ENCODE results near the gene FNDC3B. TPM values are rescaled to one million over a fixed set of nuclear protein-coding genes. Genes with fewer than 3 reads are reported as not detected.

FNDC3B gene
- total RNA-seq, 1 donor from 2014 or later: 54.9 TPM

DNA sequence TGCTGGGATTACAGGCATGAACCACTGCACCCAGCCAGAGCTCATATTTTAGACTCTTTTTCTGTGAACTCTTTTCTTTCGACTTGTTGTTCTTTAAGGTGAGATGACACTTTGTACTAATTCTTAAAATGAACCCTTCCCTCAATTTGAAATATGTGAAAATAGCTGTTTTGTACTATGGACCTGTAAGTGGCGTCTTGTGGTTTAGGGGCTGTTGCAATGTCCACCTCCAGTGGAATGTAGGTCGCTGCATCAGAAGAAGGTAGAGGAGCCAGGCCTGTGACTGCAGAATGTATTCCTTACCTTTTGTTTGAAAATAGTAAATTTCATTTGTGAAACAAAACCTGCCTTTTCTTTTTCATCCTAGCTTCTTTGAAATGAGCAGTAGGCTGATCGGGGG is 38.9 kb downstream of the FNDC3B start:
- TF ChIP-seq, protein P1, sequence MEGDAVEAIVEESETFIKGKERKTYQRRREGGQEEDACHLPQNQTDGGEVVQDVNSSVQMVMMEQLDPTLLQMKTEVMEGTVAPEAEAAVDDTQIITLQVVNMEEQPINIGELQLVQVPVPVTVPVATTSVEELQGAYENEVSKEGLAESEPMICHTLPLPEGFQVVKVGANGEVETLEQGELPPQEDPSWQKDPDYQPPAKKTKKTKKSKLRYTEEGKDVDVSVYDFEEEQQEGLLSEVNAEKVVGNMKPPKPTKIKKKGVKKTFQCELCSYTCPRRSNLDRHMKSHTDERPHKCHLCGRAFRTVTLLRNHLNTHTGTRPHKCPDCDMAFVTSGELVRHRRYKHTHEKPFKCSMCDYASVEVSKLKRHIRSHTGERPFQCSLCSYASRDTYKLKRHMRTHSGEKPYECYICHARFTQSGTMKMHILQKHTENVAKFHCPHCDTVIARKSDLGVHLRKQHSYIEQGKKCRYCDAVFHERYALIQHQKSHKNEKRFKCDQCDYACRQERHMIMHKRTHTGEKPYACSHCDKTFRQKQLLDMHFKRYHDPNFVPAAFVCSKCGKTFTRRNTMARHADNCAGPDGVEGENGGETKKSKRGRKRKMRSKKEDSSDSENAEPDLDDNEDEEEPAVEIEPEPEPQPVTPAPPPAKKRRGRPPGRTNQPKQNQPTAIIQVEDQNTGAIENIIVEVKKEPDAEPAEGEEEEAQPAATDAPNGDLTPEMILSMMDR (IDR thresholded peaks at IDR 0.05): no peak
- no peak for DNase-seq (ENCODE audit: low spot score in 2 of 2)
- no peaks in the 10 kb centered on the region for H3K36me3 ChIP-seq
- H3K27ac ChIP-seq: no peak overlapping the region
- H3K4me3 ChIP-seq: no peak overlapping the region
- intact Hi-C loops (cut with DNase I): no loop called here
- no peaks in the 10 kb centered on the region for H3K9me3 ChIP-seq
- peaks cover 4 to 36% of the 10 kb centered on the region in 2 donors for H3K4me1 ChIP-seq
- H3K27me3 ChIP-seq: no peaks in the 10 kb centered on the region

DNA sequence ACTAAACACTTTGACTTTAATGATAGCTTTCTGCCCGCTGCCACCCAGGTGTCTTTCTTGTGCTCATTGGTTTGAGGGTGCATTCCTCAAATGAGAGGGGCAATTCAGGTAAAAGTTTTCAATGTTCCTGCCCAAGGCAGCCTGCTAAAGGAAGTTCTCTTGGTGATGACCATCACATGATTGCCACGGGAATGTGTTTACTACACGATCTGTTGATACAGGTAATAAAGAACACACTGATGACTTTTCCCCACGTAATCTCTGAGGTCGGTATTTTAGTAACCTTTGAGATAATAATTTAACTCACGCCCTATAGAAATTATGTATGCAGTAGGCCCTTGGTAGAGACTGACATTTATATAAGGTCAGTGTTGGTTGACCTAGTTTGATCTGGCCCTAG is 39.3 kb downstream of the FNDC3B start:
- H3K4me3 ChIP-seq: no peak overlapping the region
- H3K4me1 ChIP-seq: peaks cover 4 to 31% of the 10 kb centered on the region in 2 donors
- TF ChIP-seq, protein P1 (IDR thresholded peaks at IDR 0.05): no peak
- H3K36me3 ChIP-seq: no peaks in the 10 kb centered on the region
- intact Hi-C loops (cut with DNase I): no loop called here
- no peaks in the 10 kb centered on the region for H3K27me3 ChIP-seq
- DNase-seq (ENCODE audit: low spot score in 2 of 2): no peak
- no peaks in the 10 kb centered on the region for H3K9me3 ChIP-seq
- H3K27ac ChIP-seq: no peak overlapping the region

DNA sequence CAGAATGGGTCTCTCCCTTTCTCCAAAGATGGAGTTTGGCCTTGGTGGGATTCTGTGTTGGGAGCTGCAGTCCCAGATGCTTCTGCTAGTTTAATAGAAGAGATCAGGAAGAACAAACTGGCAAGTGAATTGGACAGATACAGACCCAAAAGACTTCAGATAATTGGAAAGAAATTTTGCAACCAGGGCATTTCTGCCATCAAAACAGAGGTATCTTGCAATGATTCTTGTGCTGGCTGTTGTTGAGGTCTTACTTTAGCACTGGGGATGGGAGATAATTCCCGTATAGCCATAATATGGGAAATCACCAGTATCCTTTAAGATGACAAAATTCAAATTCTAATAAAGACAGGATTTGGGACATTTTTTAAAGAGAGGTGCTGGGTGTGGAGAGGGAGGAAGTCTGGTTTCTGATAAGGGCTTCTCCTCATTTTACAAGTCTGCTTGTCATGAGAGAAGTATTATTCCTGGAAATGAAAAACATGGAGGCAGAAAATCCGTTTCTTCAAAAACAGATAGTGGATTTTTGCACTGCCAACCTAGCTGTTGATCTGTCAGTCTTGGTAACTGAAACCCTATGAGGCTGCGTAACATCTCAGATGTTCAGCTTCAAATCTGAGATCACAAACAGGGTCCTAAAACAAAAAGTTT is 40.1 kb downstream of the FNDC3B start:
- intact Hi-C loops (cut with DNase I): no loop called here
- TF ChIP-seq, protein P1 (IDR thresholded peaks at IDR 0.05): no peak
- H3K4me3 ChIP-seq: no peak overlapping the region
- H3K9me3 ChIP-seq: no peaks in the 10 kb centered on the region
- DNase-seq (ENCODE audit: low spot score in 2 of 2): no peak
- H3K4me1 ChIP-seq: peaks cover 4 to 24% of the 10 kb centered on the region in 2 donors
- no peaks in the 10 kb centered on the region for H3K27me3 ChIP-seq
- peak overlapping the region in 1 of 2 donors; percentile 1 for H3K27ac ChIP-seq
- no peaks in the 10 kb centered on the region for H3K36me3 ChIP-seq

DNA sequence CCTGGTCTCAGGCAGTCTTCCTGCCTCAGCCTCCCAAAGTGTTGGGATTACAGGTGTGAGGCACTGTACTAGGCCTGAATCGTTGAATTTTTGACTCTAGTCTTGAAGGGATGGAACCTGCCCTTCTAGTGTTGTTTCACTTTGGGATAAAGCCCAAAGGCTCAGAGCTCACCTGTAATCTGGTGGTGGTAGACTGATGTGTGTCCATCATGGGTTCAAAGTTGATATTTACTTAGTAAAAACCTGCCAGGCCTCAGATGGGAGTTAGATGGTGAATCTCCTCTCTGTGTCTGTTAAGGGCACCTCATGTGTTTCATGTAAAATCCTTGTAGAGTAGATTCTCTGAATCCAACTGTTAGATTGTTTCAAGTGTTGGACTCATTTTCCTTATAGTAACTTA is 41.1 kb downstream of the FNDC3B start:
- TF ChIP-seq, protein P1 (IDR thresholded peaks at IDR 0.05): no peak
- H3K4me1 ChIP-seq: peaks cover 0 to 15% of the 10 kb centered on the region in 2 donors
- no peak overlapping the region for H3K27ac ChIP-seq
- no peaks in the 10 kb centered on the region for H3K9me3 ChIP-seq
- H3K36me3 ChIP-seq: no peaks in the 10 kb centered on the region
- no peak for DNase-seq (ENCODE audit: low spot score in 2 of 2)
- no peak overlapping the region for H3K4me3 ChIP-seq
- intact Hi-C loops (cut with DNase I): loop anchor here (5.0 kb wide), 1 partner anchor 38 kb away; no protein-coding TSS in a partner anchor
- H3K27me3 ChIP-seq: no peaks in the 10 kb centered on the region

DNA sequence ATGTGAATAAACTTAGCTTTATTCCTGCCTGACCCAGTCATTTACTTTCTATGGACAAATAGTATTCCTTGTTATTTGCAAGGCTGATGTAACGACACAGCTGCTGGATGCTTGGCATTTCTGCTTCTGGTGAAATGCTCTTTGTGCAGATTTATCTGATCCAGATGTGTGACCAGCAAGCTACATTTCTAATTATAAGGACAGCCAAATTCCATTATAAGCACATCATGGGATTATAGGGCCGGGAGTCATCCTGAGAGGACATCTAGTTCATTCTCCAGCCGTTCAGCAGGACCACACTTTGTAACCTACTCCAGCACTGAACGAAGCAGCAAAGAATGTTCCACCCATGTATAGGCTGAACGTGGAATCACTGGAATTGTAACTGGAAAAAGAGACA is 42.9 kb downstream of the FNDC3B start:
- peak in 1 of 2 donors; percentile 71 for DNase-seq (ENCODE audit: low spot score in 2 of 2)
- intact Hi-C loops (cut with DNase I): loop anchor here (5.0 kb wide), 1 partner anchor 40 kb away; no protein-coding TSS in a partner anchor
- TF ChIP-seq, protein P1 (IDR thresholded peaks at IDR 0.05): no peak
- Histone ChIP-seq H3K9me3 (no peaks in the 10 kb centered on the region), H3K36me3 (no peaks in the 10 kb centered on the region), H3K4me3 (no peak overlapping the region), H3K27ac (peak overlapping the region; percentile 54 to 59), H3K27me3 (no peaks in the 10 kb centered on the region), H3K4me1 (peaks cover 0 to 18% of the 10 kb centered on the region in 2 donors)

Measured in ascending aorta (tissue), 2 donors.